HEK293 (cell line): ENCODE measurements around the gene RPS28.

ENCODE experiments used
- CTCF ChIA-PET: fragments of 350-600 bp; formaldehyde crosslinking; extraction: SDS; loops from one replicate; lab custom pipeline; 2021; ENCODE audit warnings: antibody characterized with exemption; lab: Yijun Ruan, JAX
- POLR2A ChIA-PET: fragments of 300-600 bp; formaldehyde crosslinking; extraction: SDS; loops from one replicate; lab custom pipeline; 2020; ENCODE audit warnings: antibody characterized with exemption, inconsistent platforms; lab: Yijun Ruan, JAX
- H3K27ac ChIP-seq: fragments of 200-500 bp; sonication (Bioruptor generic); 2 replicates; pipeline ENCODE4 v1.5.1; 2014; ENCODE audit warnings: low read depth, low read length, control low read depth, inconsistent platforms; ENCODE audit errors: extremely low read depth
- H3K36me3 ChIP-seq, 2 experiments: fragments of 200-500 bp in 1 of 2; sonication (Bioruptor generic) in 1 of 2; 1 replicate in 1 of 2; 2 replicates in 1 of 2; pipeline ENCODE4 v1.5.1; 2014 to 2017; ENCODE audit warnings: inconsistent platforms in 2 of 2, low read length in 2 of 2; ENCODE audit not compliant: control insufficient read depth in 2 of 2, insufficient read depth in 1 of 2
- H3K4me1 ChIP-seq: fragments of 200-500 bp; sonication (Bioruptor generic); 2 replicates; pipeline ENCODE4 v1.5.1; 2014; ENCODE audit warnings: mild to moderate bottlenecking, low read length, inconsistent platforms; ENCODE audit not compliant: control insufficient read depth, insufficient read depth
- H3K4me3 ChIP-seq: 2 replicates; pipeline ENCODE4 v1.5.1; 2011; ENCODE audit warnings: low read depth, mild to moderate bottlenecking, control low read depth, low read length, moderate library complexity
- H3K9me3 ChIP-seq: fragments of 200-500 bp; sonication (Bioruptor generic); 2 replicates; pipeline ENCODE4 v1.5.1; 2014; ENCODE audit warnings: low read depth, low read length, inconsistent platforms; ENCODE audit not compliant: control insufficient read depth, insufficient read depth
- BCL11B ChIP-seq: fragments of 450-650 bp; formaldehyde crosslinking; IDR thresholded peaks from 2 replicates; pipeline ENCODE4 v1.5.1; 2016; ENCODE audit warnings: low read depth, missing biosample characterization, missing genetic modification characterization
- GLI4 ChIP-seq: fragments of 450-650 bp; formaldehyde crosslinking; IDR thresholded peaks from 2 replicates; pipeline ENCODE4 v1.5.1; 2016; ENCODE audit warnings: missing biosample characterization, missing genetic modification characterization
- GLIS2 ChIP-seq: fragments of 450-650 bp; formaldehyde crosslinking; IDR thresholded peaks from 2 replicates; pipeline ENCODE4 v1.5.1; 2016; ENCODE audit warnings: missing biosample characterization, missing genetic modification characterization
- HIC1 ChIP-seq: fragments of 450-650 bp; formaldehyde crosslinking; IDR thresholded peaks from 2 replicates; pipeline ENCODE4 v1.5.1; 2016; ENCODE audit warnings: missing biosample characterization, missing genetic modification characterization
- HOXC10 ChIP-seq: sonication (generic); formaldehyde crosslinking; IDR thresholded peaks from 2 replicates; pipeline ENCODE4 v1.8.1; 2023; ENCODE audit warnings: mild to moderate bottlenecking, missing genetic modification reagents
- IKZF3 ChIP-seq: fragments of 450-650 bp; IDR thresholded peaks from 2 replicates; pipeline ENCODE4 v1.5.0; 2018; ENCODE audit warnings: missing biosample characterization, mild to moderate bottlenecking, missing genetic modification characterization, moderate library complexity
- REST ChIP-seq: fragments of 450-650 bp; formaldehyde crosslinking; IDR thresholded peaks from 2 replicates; pipeline ENCODE4 v1.5.1; 2016; ENCODE audit warnings: missing biosample characterization, missing genetic modification characterization
- SALL2 ChIP-seq: fragments of 450-650 bp; formaldehyde crosslinking; IDR thresholded peaks from 2 replicates; pipeline ENCODE4 v1.5.0; 2017; ENCODE audit warnings: missing biosample characterization, mild to moderate bottlenecking, missing genetic modification characterization, borderline replicate concordance
- SCRT2 ChIP-seq: fragments of 450-650 bp; formaldehyde crosslinking; IDR thresholded peaks from 2 replicates; pipeline ENCODE4 v1.5.1; 2016; ENCODE audit warnings: missing biosample characterization, missing genetic modification characterization
- SP2 ChIP-seq: fragments of 450-650 bp; formaldehyde crosslinking; IDR thresholded peaks from 2 replicates; pipeline ENCODE4 v1.5.1; 2016; ENCODE audit warnings: missing biosample characterization, missing genetic modification characterization
- TCF7L2 ChIP-seq: IDR thresholded peaks from 2 replicates; pipeline ENCODE4 v1.6.1; 2011; ENCODE audit warnings: low read depth, mild to moderate bottlenecking, inconsistent platforms, low read length, moderate library complexity, borderline replicate concordance
- ZBTB10 ChIP-seq: fragments of 450-650 bp; formaldehyde crosslinking; IDR thresholded peaks from 2 replicates; pipeline ENCODE4 v1.5.1; 2016; ENCODE audit warnings: missing biosample characterization, missing genetic modification characterization
- ZBTB8A ChIP-seq: fragments of 450-650 bp; formaldehyde crosslinking; IDR thresholded peaks from 2 replicates; pipeline ENCODE4 v1.5.1; 2016; ENCODE audit warnings: missing biosample characterization, missing genetic modification characterization
- ZEB2 ChIP-seq: fragments of 450-650 bp; formaldehyde crosslinking; IDR thresholded peaks from 2 replicates; pipeline ENCODE4 v1.5.1; 2016; ENCODE audit warnings: missing biosample characterization, missing genetic modification characterization
- ZNF138 ChIP-seq: fragments of 450-650 bp; formaldehyde crosslinking; IDR thresholded peaks from 2 replicates; pipeline ENCODE4 v1.5.1; 2016; ENCODE audit warnings: missing biosample characterization, missing genetic modification characterization, borderline replicate concordance
- ZNF24 ChIP-seq: fragments of 450-650 bp; formaldehyde crosslinking; IDR thresholded peaks from 2 replicates; pipeline ENCODE4 v1.5.1; 2016; ENCODE audit warnings: missing biosample characterization, missing genetic modification characterization
- ZNF248 ChIP-seq: fragments of 450-650 bp; formaldehyde crosslinking; IDR thresholded peaks from 2 replicates; pipeline ENCODE4 v1.5.1; 2017; ENCODE audit warnings: missing biosample characterization, missing genetic modification characterization
- ZNF404 ChIP-seq: fragments of 450-650 bp; formaldehyde crosslinking; IDR thresholded peaks from 2 replicates; pipeline ENCODE4 v1.5.1; 2017; ENCODE audit warnings: missing biosample characterization, missing genetic modification characterization
- ZNF423 ChIP-seq: fragments of 450-650 bp; formaldehyde crosslinking; IDR thresholded peaks from 2 replicates; pipeline ENCODE4 v1.5.1; 2016; ENCODE audit warnings: missing biosample characterization, missing genetic modification characterization
- ZNF544 ChIP-seq: fragments of 450-650 bp; formaldehyde crosslinking; IDR thresholded peaks from 2 replicates; pipeline ENCODE4 v1.5.0; 2017; ENCODE audit warnings: missing biosample characterization, missing genetic modification characterization
- ZNF658 ChIP-seq: fragments of 450-650 bp; formaldehyde crosslinking; IDR thresholded peaks from 2 replicates; pipeline ENCODE4; 2016; ENCODE audit warnings: missing biosample characterization, missing genetic modification characterization
- ZNF677 ChIP-seq: fragments of 450-650 bp; IDR thresholded peaks from 2 replicates; pipeline ENCODE4 v1.5.0; 2018; ENCODE audit warnings: missing biosample characterization, mild to moderate bottlenecking, missing genetic modification characterization, moderate library complexity
- ZNF701 ChIP-seq: fragments of 450-650 bp; formaldehyde crosslinking; IDR thresholded peaks from 2 replicates; pipeline ENCODE4 v1.5.1; 2016; ENCODE audit warnings: missing biosample characterization, missing genetic modification characterization

Gene RPS28

GRCh38 chr19:8308891-8309291 is 12.4 kb upstream of the RPS28 start:
- Histone ChIP-seq H3K9me3 (no peaks in the 10 kb centered on the region), H3K4me1 (no peaks in the 10 kb centered on the region), H3K27ac (no peak overlapping the region), H3K4me3 (no peak overlapping the region), H3K36me3 (peaks cover 13 to 40% of the 10 kb centered on the region in 2 experiments; a peak in 2 of 3 replicates)
- TF ChIP-seq BCL11B (tag by site-specific recombination), result no peak
- TF ChIP-seq ZNF677 (tag by site-specific recombination), result no peak
- no peak for TF ChIP-seq ZNF138 (tag by site-specific recombination)
- no peak for TF ChIP-seq IKZF3 (tag by site-specific recombination)
- TF ChIP-seq ZNF24 (tag by site-specific recombination), result 0 out of 2 replicates have a peak, but pooled peaks have one; percentile 1
- no peak for TF ChIP-seq HOXC10
- TF ChIP-seq ZBTB10 (tag by site-specific recombination), result no peak
- no peak for TF ChIP-seq ZNF423 (tag by site-specific recombination)
- POLR2A ChIA-PET, result interaction anchor here (0.6 to 1.4 kb wide), 4 partner anchors 9 to 310 kb away, joined by 3 to 4 read pairs (median 3); no protein-coding TSS in a partner anchor
- CTCF ChIA-PET, result interaction anchor here (0.6 to 1.0 kb wide), 2 partner anchors 34 to 271 kb away, joined by 3 read pairs; partner anchors contain the start of gene KANK3

GRCh38 chr19:8310342-8311055 is 10.8 kb upstream of the RPS28 start:
- Histone ChIP-seq H3K9me3 (no peaks in the 10 kb centered on the region), H3K27ac (no peak overlapping the region), H3K36me3 (peaks cover 19 to 55% of the 10 kb centered on the region in 2 experiments; a peak in 2 of 3 replicates), H3K4me3 (no peak overlapping the region), H3K4me1 (no peaks in the 10 kb centered on the region)
- ChIA-PET POLR2A (interaction anchor here (0.6 kb wide), 3 partner anchors 50 to 614 kb away, joined by 3 to 7 read pairs (median 4); no protein-coding TSS in a partner anchor), CTCF (interaction anchor here (0.5 to 0.7 kb wide), 2 partner anchors 40 to 338 kb away, joined by 3 read pairs; no protein-coding TSS in a partner anchor)
- TF ChIP-seq ZNF248 (tag by site-specific recombination) (no peak), GLIS2 (tag by site-specific recombination) (no peak), GLI4 (tag by site-specific recombination) (no peak), SP2 (tag by site-specific recombination) (no peak), ZBTB8A (tag by site-specific recombination) (no peak), REST (tag by site-specific recombination) (no peak), ZEB2 (tag by site-specific recombination) (no peak), HIC1 (tag by site-specific recombination) (no peak), SALL2 (tag by site-specific recombination) (no peak), ZNF658 (tag by site-specific recombination) (no peak), ZNF701 (tag by site-specific recombination) (no peak), TCF7L2 (no peak), ZNF404 (tag by site-specific recombination) (no peak), ZNF544 (no peak), SCRT2 (tag by site-specific recombination) (no peak)
